IPS-11a (cell line): Measurements from ENCODE around the gene MCC.

Experiments
- H3K4me3 ChIP-seq: one replicate; pipeline ENCODE4 v1.5.1; 2013; ENCODE audit warnings: low read depth, low read length, control low read depth

Gene MCC

DNA sequence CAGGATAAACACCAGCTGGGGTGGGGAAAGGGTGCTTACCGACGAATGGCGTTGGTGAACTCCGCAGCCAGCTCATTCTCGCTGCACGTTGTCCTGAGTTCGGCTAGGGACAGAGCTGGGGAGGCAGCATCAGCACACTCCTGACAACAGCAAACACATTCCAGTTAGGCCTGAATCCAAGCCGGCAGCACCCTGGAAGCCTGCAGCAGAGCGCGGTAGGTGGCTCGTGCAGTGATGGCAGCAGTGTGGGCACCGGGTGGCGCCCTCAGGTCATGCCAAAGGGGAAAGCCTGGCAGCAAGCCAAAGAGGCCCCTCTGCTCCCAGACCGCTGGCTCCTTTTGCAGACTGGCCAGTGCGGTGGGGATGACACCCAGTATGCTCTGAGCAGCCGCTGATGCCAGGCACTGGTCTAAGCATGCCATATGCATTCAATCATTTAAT is 444.7 kb downstream of the MCC start:
- H3K4me3 ChIP-seq, result no peak overlapping the region

DNA sequence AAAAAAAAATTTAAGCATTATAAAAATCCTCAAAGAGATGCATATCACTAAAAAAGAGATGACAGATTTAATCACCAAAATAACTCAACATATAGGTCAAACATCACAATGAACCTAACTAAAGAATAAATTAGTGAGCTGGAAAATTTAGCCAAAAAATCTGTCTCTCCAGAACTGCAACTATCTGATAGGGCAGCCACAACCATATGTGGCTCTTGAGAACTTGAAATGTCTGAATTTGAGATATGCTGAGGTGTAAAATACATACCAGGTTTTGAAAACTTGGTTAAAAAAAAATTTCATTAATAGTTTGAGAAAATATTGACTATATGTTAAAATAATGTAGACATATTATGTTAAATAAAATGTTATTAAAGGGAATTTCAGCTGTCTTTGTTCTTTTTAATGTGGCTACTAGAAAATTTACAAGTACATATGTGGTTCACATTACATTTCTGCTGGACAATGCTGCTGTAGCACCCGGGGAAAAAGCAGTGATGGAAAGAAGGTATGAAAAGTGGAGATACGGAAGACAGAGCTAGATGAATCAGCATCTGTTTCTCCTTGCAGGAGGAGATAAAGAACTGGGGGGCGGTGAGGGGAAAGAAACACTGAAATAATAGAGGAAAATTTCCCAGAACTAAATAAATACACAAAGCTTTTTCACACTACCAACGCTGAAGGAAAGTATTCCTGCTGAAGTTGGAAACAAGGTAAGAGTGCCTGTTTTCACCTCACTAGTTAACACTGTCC is 445.6 kb downstream of the MCC start:
- H3K4me3 ChIP-seq, result no peak overlapping the region

DNA sequence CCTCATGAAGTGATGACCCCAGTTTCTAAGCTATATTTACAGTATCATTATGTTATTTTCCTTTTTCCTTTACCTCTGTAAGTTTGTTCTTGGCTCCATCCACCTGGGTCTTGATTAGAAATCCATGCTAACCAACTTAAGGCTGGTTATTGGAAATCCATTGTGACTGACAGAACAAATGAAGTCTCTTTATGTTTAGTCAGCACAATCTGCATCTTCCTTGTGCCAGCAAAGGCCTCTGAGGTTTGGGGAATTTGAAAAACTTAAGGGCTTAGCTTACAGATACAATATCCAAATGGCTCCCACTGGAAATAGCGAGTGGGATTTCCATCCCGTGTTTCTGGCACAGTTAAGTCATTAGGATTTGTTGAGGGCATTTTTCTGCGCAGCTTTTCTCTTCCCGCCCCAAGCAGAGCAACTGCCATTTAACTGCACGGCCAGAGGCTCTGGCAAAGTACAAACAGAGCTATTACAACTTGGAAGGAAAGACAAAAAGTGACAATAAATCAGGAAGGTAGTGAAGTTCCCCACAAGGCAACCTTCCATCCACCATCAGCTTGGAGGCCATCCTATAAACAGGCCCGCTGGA is 447.5 kb downstream of the MCC start:
- H3K4me3 ChIP-seq, result no peak overlapping the region

DNA sequence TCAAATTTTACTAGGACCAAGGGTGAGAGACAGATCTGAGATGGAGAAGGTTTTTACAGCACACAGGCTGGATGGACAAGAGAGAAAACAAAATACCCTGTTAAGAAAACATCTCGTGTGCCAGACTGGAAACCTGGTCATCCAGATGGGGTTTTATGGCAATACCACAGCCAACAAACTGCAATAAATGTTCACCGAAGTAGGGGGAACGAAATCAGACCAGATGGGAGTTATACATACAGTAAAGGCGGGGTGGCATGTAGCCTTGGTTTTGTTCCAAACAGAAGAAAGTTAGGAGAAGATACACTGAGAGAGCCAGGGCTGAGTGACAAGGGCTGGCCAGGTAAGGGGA is 448.3 kb downstream of the MCC start:
- no peak overlapping the region for H3K4me3 ChIP-seq

DNA sequence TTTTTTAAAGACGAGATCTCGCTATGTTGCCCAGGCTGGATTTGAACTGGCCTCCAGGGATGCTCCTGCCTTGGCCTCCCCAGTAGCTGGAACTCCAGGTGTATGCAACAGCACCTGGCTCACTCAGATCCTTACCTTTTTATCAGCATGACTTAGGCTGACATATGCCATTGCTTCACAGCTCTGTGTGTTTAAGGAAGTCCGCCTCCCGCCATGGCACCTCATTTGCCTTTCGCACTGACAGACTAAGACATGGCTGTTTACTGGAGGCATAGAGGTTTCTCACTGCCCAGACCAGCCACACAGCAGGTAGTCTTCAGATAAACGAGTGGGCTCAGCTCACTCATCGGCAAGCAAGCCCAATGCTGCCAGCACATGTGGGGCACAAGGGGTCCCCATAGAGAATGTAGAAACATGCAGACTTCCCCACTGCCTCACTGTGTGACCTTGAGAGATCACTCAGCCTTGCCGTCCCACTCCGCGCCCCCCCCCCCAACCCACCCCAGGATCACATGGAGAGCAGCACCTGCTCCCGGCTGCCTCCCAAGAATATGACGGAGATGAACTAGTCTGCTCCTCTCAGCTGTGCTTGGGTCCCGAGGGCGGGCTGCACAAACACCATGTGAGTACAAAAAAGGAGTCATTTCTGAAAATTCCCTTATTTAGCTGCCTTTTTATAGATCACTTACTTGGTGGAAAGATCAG is 448.9 kb downstream of the MCC start:
- H3K4me3 ChIP-seq, result no peak overlapping the region

DNA sequence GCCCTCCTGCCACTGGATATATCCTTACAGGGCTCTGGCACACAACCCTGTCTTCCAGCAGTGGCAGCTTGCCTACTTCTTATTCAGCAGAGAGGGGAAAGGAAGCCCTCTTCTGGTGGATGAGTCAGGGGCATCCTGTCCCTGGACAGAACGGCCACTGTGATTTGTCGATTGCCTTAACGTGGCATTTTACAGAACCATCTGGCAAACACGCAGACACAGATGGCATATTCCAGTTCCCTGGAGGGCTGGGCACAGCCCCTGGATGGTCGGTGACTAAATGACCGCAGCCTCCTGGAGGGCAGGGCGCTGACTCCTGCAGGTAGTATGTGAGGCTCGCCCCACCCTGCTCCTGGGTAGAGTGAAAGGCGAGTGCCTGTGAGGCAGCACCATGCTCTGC is 449.5 kb downstream of the MCC start:
- no peak overlapping the region for H3K4me3 ChIP-seq

DNA sequence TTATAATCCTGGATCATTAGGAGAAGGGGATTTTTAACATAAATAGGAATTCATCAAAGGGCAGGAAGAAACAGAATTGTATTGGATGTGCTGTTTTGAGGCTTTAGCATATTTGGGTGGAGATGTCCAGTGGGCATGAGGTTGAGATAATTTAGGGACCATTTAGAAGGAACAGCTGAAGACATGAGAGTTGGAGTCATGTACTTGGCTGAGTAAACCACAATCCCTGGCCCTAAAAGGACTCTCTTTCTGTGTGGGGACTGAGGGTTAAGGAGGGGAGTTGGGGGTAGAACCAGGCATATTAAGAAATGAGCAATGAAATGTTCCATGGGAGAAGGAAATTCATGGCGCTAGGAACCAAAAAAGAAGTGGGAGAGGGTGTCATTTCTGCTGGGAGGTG is 450.1 kb downstream of the MCC start:
- no peak overlapping the region for H3K4me3 ChIP-seq

DNA sequence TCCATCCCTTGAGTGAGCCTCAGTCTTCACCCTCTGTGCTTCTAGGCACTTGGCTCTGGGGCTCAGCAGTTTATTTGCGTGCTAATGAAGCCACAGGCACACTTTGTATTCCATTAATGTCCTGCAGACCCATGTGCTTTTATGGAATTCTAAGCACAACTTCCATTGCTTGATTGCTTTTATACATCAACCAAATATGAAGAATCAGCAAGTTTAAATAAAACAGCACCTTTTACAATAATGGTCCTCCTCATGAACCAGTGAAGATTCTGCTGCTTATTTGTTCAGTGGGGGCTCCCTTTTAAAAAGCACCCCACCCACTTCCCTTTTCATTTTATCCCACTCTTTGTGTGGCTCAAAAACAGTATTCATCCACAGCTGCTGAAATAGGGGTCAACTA is 451.4 kb downstream of the MCC start:
- no peak overlapping the region for H3K4me3 ChIP-seq

DNA sequence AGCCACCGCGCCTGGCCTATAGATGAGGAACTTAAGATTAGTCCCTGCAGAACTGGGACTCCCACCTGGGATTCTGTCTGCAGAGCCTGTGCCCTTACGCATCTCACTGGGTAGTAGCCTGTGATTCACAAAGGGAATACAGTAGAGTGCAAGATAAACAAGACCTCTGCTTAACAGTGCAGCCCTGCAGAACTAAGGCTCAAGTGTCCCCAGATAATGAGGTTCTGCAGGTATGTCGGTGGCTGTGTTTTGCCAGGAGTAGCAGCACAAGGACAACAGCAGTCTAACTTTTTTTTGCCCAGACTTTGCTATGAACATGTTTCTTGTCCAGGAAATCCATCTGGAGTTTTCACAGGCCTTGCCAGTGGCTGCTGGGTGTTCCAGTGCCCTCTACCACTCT is 451.9 kb downstream of the MCC start:
- H3K4me3 ChIP-seq, result no peak overlapping the region

DNA sequence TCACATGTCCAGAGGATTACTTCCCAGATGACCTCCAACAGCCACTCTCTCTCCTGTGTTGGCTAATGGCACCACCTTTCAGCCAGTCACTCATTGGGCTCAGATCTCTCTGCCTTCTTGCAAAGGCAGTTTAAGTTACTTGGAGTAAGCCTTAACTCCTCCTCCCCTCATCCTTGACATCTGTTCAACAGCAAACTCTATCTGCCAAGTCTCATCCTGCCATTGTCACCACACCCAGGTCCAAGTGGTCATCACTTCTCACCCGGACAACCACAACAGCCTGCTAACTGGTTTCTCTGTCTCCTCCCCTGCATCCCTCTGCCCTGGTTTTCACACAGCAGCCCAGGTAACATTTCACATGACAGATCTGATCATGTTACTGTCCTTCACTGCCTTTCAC is 453.2 kb downstream of the MCC start:
- H3K4me3 ChIP-seq, result no peak overlapping the region

DNA sequence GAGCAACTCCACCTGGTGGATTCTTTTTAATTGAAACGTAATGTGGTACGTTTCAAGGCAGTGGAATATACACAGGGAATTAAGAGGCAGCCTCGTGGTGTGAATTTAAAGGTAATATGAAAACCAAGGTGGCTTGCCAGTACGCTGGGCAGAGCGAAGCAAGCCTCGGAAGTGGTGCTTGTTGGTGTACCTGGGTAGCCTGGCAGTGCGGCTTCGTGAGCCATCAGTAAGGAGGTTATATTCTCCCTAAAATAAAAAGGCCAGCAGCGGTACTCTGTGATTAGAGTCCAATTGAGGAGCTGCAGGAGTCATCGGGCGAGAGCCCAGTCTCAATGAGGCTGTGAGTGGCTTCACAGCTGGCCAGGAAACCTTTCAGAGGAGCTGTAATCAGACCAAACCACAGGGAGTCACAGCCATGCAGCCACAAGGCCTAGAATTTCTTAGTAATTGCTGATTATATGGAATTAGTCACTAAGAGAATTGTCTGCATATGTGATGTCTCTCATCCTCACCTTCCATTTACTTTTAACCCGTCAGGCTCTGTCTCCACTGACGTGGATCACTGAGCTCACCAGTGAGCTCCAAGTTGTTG is 454.0 kb downstream of the MCC start:
- no peak overlapping the region for H3K4me3 ChIP-seq

DNA sequence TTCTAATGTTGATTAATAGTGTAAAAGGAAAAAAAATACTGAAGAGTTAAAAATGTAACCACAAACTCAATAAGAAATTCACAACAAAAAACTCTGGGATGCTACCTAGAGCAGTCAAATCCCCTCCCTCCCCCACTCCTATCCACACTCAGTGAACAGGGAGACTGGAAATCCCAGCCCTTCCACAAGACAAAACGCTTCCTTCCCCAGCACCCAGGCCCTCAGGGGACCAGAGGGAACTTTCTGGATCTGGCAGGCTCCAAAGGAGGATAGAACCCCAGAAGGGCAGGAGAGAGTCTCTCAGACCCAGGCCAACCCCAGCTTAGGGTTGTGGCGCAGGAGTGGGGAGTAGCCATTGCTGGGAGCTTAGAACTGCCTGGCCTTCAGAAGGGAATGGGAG is 456.7 kb downstream of the MCC start:
- no peak overlapping the region for H3K4me3 ChIP-seq

DNA sequence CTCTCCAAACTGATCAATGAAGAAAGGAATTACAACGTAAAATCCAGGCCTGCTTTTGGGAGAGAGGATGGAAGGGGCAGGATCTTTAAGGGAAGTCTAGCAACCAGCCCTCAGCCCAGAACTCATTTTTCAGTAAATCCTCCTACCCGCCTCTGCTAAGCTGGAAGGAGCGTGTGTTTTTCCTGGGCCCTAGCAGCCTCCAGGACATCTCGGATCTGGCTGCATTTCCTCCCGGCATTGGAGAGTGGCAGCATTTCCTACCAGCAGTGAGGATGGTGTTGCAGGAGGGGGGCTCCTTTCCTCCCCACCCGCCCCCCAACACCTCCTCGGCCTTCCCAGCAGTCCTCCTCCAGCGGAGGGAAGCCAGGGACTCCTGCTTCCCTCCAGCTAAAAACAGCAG is 457.1 kb downstream of the MCC start:
- H3K4me3 ChIP-seq, result no peak overlapping the region

DNA sequence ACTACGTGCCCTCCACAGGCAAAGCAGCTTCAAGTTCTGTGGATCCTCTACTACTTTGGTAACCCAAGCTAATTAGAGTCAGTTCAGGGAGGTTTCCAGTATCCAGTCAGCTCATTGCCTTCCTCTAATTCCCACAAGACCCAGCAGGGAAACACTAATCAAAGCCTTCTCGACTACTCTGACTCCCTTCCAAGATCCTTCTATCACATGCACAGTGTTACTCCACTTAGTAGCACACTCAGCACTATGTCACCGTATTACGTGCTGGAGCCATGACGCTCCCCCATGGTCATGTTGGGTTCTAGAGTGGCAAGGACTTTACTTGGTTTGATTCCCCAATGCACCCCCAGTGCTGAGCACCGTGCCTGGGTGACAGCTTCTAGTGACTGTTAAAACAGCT is 458.6 kb downstream of the MCC start:
- no peak overlapping the region for H3K4me3 ChIP-seq

DNA sequence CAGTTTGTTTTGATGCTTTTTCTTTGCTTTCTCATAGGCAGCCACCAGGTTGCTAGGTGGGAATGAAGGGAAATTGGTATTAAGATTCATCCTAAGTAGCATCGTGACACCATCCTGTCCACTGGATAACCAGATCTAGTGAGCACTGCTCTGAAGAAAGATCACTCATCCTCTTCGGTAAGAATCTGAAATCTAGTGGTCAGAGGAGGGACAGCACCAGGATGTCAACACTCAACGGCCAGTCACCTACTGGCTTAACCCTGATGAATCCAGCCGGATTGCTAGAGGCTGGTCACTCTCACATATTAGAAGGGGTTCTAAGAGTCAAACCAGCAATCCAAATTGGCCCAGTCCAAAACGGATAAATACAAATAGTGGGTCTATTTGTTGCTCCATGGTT is 460.8 kb downstream of the MCC start:
- no peak overlapping the region for H3K4me3 ChIP-seq

DNA sequence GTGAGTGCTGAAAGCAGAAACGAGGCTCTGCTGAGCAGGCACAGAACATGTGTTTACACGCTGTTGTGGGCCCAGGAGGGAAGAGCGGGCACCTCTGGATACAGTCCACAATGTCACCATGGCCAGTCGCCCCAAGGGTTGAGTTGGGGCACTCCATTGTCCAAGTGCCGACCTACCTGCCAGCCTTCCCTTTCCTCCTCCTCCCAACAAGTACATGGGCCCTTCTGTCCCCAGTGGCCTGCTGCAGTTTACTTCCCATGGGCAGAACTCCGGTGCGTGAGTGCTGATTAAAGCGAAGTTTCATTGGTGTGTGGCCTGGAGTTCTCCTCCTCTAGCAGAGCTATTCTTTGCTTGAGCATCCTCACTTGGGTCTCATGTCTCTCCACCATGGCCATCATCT is 461.2 kb downstream of the MCC start:
- H3K4me3 ChIP-seq, result no peak overlapping the region

DNA sequence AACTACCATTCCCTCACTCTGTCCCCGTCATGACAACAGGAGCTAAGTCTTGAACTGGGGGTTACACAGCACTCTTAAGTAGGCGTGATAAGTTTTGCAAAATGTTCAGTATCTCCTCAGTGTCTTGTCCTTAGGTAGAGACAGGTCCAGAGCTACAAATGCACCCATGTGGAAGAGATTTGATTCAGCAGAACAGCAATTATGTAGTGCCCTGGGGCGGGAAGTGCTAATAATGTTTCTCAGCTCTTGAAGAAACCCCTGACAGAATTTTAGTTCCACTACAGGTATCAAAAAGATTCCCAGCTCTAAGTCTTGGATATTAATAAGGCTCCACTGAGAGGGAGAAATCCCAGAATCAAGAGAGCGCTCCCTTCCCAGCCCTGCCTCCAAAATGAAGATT is 462.0 kb downstream of the MCC start:
- H3K4me3 ChIP-seq, result no peak overlapping the region

DNA sequence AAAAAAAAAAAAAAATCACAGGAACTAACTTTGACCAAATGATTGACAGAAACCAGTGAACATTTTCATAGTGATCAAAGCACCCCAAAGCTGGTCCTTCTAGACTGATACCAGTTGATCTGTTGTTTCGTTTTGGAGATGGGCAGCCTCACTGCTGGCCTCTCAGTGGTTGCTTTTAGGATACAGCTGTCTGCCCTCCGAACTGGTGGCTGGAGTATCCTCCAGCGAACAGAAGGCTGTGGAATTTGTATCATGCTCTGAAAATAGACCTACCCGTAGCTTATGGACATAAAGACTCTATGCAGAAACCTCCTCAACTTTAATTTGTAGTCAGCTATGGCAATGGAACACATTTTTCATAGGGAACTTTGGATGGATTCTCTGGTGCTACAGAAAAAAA is 462.7 kb downstream of the MCC start:
- no peak overlapping the region for H3K4me3 ChIP-seq

DNA sequence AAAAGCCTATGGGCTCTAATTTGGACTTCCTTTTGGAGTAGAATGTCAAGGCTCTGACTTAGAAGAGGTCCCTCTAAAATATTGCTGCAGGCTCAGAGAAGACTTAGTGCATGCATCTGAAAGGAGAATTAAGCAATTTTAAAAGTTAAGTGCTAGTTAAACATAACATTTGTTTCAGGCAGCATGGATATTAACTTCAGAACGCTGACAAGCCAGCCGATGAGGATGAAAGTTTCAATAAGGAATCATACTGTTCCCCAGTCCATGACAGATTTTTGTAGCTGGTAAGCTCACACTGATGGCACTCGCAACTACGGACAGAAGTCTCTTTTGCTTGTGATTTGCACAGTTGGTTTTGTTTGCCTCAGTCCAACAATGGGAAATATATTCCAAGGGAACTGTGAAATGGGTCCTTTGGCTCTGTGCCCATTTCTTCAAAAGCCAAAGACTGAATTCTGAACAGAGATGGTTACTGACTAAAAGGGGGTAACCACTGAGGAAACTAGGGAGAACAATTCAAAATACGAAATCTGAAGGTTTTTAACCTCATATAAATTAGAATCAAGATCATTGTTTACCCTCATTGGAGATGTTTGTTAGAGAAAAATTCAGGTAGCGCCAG is 464.1 kb downstream of the MCC start:
- H3K4me3 ChIP-seq, result no peak overlapping the region

DNA sequence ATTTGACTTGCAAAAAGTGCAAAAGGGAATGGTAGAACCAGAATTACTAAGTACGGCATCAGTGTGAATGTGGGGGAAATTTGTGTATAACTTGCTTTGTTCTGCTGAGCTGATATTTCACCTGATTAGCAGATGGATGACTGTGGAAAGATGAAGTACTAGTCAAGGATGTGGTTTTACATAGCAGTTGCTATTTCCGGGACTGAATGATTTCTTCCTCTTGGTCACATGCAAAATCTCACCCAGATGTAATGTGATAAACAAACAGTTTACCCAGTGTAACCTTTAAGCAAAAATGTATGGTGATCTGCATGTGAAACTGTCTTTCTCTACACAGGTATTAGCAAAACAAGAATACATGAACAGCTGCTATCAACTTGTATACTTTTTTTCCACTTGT is 465.6 kb downstream of the MCC start:
- H3K4me3 ChIP-seq, result no peak overlapping the region

DNA sequence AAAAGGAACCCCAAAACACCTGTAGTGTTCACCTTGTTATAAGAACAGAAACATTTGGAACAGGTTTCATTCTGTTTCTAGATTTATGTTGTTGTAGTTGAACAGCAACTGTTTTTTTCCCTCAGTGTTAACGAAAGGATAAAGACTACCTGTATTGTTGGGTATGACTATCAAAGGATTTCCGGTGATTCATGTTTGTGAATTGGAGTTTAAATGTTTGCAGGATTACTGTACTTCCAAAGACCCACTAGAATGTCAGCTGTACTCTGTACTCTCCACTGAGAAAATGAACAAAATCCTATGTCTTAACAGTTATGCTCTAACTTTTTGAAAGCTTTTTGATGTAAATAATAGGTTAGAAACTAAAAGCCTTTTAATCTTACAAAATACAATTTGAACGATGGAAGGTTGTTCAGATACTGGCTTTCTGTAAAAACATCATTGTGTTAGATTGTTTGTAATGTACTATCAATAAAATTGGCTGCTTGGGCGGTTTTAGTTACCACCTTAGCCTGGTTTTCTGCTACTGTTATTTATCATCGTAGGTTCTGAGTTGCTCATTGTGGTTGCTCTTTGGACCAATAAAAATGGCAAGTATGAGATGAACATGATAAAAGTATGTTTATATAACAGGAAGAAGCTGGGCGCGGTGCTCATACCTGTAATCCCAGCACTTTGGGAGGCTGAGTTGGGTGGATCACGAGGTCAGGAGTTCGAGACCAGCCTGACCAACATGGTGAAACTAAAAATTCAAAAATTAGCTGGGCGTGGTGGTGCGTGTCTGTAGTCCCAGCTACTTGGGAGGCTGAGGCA is 467.6 kb downstream of the MCC start:
- H3K4me3 ChIP-seq, result no peak overlapping the region
